Epithelial cell of proximal tubule (primary cell): Measurements from ENCODE around the gene MRPL14. TPM values are rescaled to one million over a fixed set of nuclear protein-coding genes. Genes with fewer than 3 reads are reported as not detected.
A peak's percentile ranks its signal among the peaks of the same experiment; 100 is the strongest.

Experiments used
- DNase-seq: peaks from one replicate; pipeline ENCODE4 v3.0.0-alpha.2; 2011; ENCODE audit warnings: low read depth
- H3K4me3 ChIP-seq: 2 replicates; pipeline ENCODE4 v1.5.1; 2011; ENCODE audit warnings: low read depth, mild to moderate bottlenecking, low read length
- CTCF ChIP-seq: conservative IDR thresholded peaks from 2 replicates; pipeline ENCODE4 v1.5.1; 2012; ENCODE audit warnings: low read depth, mild to moderate bottlenecking, low read length
- total RNA-seq: library from RNA; depleted of rRNA; stranded (reverse); fragments of >200 nt; gene quantifications from 2 replicates; pipeline ENCODE4 v1.2.3, GENCODE V29; 2015

Gene MRPL14
- total RNA-seq, 1 donor from 2014 or later, result 95.5 TPM

GRCh38 chr6:44126320-44127149 lies 717 bp downstream of the MRPL14 start:
- TF ChIP-seq CTCF, result no peak
- DNase-seq, result no peak
- H3K4me3 ChIP-seq, result peak overlapping the region; percentile 78

GRCh38 chr6:44123544-44123943 lies 3.7 kb downstream of the MRPL14 start:
- TF ChIP-seq CTCF, result no peak
- no peak overlapping the region for H3K4me3 ChIP-seq
- DNase-seq, result no peak

- TF ChIP-seq CTCF, result no peak
- H3K4me3 ChIP-seq, result no peak overlapping the region
- no peak for DNase-seq
Observed at GRCh38 chr6:44122801-44123200, 4.5 kb downstream of the MRPL14 start.

DNA sequence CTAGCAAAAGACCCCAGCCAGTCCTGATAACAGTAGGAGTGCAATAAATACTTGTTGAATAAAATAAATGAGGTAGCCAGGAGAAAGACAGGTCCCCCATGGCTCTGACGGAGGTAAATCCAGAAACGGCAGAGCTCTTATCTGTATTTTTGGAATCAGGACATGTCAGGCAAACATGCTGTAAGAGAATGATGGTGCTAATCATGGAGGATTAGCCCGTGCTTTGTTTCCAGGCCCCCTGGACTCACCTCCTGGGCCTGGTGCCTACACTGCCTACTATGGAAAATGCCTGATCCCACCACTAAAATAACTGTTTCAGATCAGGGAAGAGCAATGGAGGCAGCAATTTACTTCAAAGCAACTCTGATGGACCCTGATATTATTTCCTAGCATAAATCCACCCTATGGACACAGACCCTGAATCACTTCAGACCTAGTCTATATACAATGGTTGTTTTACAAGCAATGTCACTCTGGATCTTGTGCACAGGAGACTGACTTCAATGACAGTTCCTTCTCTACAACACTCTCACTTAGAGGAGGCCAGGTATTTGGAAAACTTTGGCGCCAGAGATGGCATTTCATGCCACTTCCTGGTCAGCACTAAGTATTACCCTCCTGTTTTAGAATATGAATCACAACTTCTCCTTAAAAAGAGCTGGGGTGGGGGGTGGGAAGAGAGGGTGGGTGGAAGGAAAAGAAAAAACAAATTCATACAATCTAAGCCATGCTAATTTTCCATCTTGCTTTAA lies 6.4 kb downstream of the MRPL14 start:
- no peak for DNase-seq
- H3K4me3 ChIP-seq, result no peak overlapping the region
- TF ChIP-seq CTCF, result no peak

DNA sequence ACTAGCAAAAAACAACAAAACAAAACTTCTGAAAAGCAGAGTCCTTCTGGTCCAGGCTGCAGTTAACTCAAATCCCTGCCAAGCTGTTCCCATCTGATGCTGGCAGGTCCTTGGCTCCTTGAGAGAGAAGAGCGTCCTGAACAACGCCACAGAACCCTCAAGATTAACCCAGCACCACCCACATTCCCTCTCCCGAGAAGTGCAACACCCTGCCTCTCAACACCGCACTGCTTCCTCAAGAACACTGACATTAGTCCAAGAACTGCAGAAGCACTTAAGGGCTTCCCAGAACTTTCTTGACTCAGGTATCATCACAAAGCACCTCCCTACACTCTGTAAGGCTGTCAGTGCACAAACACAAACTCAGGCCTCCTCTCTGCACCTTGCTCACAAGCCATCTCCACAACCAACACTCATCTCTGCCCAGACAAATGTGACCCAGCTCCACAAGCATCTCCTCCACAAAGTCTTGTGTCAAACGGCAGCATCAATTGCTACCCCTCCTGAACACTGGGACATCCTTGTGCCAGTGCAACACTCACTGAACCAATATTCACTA lies 7.5 kb downstream of the MRPL14 start:
- no peak for DNase-seq
- H3K4me3 ChIP-seq, result no peak overlapping the region
- TF ChIP-seq CTCF, result no peak

- DNase-seq, result no peak
- TF ChIP-seq CTCF, result no peak
- no peak overlapping the region for H3K4me3 ChIP-seq
Observed at GRCh38 chr6:44117397-44118128, 9.7 kb downstream of the MRPL14 start.
